ENCODE data around the gene PTPRG.

DNA sequence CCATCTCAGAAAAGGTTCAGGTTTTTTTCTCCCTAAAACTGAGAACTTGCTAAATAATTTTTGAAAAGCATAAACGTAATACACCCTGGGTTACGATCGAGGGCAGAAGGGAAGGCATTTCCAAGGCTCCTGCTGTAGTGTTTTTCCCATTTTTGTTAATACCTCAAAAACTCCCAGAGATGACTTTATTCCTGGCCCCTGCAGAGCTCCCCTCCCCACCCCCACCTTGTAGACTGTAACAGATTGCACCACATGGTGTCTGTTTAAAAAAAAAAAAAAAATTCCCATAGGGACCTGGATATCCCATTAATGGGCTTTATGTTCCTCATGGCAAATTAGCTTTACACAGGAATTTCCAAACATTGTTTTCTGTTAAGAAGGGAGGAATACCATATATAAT, 773.8 kb downstream of the PTPRG start:
- TF ChIP-seq POLR2A (IDR thresholded peaks at IDR 0.05; ENCODE audit: low read depth, low read length) (no peak), POLR2AphosphoS5 (IDR thresholded peaks at IDR 0.05; ENCODE audit: low read depth, low read length) (no peak), TAF1 (IDR thresholded peaks at IDR 0.05; ENCODE audit: borderline replicate concordance, low read depth, low read length) (no peak)
